NB4 (cell line): ENCODE measurements around the gene CLMP.

ENCODE experiments used
- CTCF ChIP-seq: IDR thresholded peaks from one replicate; pipeline ENCODE4 v1.5.1; 2012; ENCODE audit warnings: low read depth, low read length
- POLR2A ChIP-seq: IDR thresholded peaks from 2 replicates; pipeline ENCODE4 v1.6.1; 2011; ENCODE audit warnings: mild to moderate bottlenecking; ENCODE audit not compliant: insufficient read length; ENCODE audit errors: extremely low read depth

- TF ChIP-seq POLR2A (no peak), CTCF (no peak)
Measured at GRCh38 chr11:123122852-123123251, 72.2 kb downstream of the CLMP start.
